ENCODE results near the gene MAP3K2. TPM values are rescaled to one million over a fixed set of nuclear protein-coding genes. Genes with fewer than 3 reads are reported as not detected.

The MAP3K2 gene
- total RNA-seq, 1 experiment from 2014 or later: 54.6 TPM

DNA sequence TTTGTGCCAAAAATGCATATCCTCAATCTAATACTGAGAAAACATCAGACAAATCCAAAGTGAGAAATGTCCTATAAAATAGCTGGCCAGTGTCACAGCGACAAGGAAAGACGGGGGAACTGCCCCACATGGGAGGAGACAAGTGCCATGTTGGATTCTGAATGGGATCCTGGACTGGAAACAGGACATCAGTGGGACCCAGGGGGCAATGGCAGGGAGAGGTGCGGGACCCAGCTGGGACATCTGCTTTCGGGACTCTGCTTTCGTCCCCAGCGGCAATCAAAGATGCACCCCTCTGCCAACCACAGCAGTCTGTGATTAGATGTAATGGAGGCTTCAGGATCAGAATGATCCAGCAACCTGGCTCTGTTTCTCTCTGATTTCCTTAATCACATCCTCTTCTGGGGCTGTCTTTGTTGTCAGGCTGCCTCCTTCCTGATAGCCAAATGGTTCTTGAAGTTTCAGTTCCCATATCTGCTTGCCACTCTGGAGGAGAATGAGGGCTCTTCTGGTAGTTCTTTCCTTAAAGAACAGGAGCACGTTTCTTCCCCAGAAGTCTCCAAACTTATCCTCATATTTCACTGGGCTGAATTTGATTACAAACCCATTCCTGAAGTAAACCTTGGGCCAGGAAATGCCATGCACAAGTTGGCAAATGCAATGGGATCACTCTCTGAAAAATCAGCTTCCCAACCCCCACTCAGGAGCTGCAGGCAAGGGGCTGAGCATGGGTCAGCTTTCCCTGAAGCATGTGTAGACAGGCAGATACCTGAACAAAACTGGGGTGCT lies 16.9 kb upstream of the MAP3K2 start:
- Histone ChIP-seq H3K9me3 (ENCODE audit: low read length) (no peaks in the 10 kb centered on the region), H3K4me1 (ENCODE audit: insufficient read depth, low read length) (peaks cover 35% of the 10 kb centered on the region), H3K9me2 (replicated peaks; ENCODE audit: low read length) (no peaks in the 10 kb centered on the region), H3K36me3 (ENCODE audit: low read depth, low read length) (no peaks in the 10 kb centered on the region), H3K9ac (ENCODE audit: low read length) (no peak overlapping the region), H2AFZ (ENCODE audit: low read length) (no peak overlapping the region), H4K20me1 (ENCODE audit: low read length) (no peaks in the 10 kb centered on the region), H3K79me2 (ENCODE audit: low read length) (no peaks in the 10 kb centered on the region), H3K4me2 (ENCODE audit: low read length) (no peak overlapping the region), H3F3A (ENCODE audit: low read length, unreplicated experiment) (no peaks in the 10 kb centered on the region), H3K27ac (ENCODE audit: low read length) (no peak overlapping the region), H3K4me3 (ENCODE audit: low read length) (no peak overlapping the region), H3K27me3 (ENCODE audit: low read length) (no peaks in the 10 kb centered on the region)
- POLR2A ChIA-PET (ENCODE audit: unreplicated experiment): no interaction called here
- TF ChIP-seq EZH2 (IDR thresholded peaks at IDR 0.05; ENCODE audit: low read length, unreplicated experiment) (no peak), EZH2phosphoT487 (IDR thresholded peaks at IDR 0.05; ENCODE audit: borderline replicate concordance, low read length) (no peak), CTCF (conservative IDR thresholded peaks at IDR 0.05; ENCODE audit: low read depth, low read length) (no peak)
- no TSS peak for BruUV-seq (replicated peaks)
- intact Hi-C loops (cut with micrococcal nuclease): no loop called here
- no peak for DNase-seq
- CTCF ChIA-PET: no interaction called here
- no peak for ATAC-seq

- Histone ChIP-seq H3K4me1 (ENCODE audit: insufficient read depth, low read length) (peaks cover 33% of the 10 kb centered on the region), H3K4me3 (ENCODE audit: low read length) (no peak overlapping the region), H3K9me2 (replicated peaks; ENCODE audit: low read length) (no peaks in the 10 kb centered on the region), H3K4me2 (ENCODE audit: low read length) (no peak overlapping the region), H3F3A (ENCODE audit: low read length, unreplicated experiment) (no peaks in the 10 kb centered on the region), H3K27ac (ENCODE audit: low read length) (no peak overlapping the region), H2AFZ (ENCODE audit: low read length) (no peak overlapping the region), H4K20me1 (ENCODE audit: low read length) (no peaks in the 10 kb centered on the region), H3K9me3 (ENCODE audit: low read length) (no peaks in the 10 kb centered on the region), H3K27me3 (ENCODE audit: low read length) (no peaks in the 10 kb centered on the region), H3K9ac (ENCODE audit: low read length) (no peak overlapping the region), H3K36me3 (ENCODE audit: low read depth, low read length) (no peaks in the 10 kb centered on the region), H3K79me2 (ENCODE audit: low read length) (no peaks in the 10 kb centered on the region)
- CTCF ChIA-PET: no interaction called here
- DNase-seq (no peak), ATAC-seq (no peak)
- POLR2A ChIA-PET (ENCODE audit: unreplicated experiment): no interaction called here
- no TSS peak for BruUV-seq (replicated peaks)
- intact Hi-C loops (cut with micrococcal nuclease): no loop called here
- TF ChIP-seq EZH2phosphoT487 (IDR thresholded peaks at IDR 0.05; ENCODE audit: borderline replicate concordance, low read length) (no peak), EZH2 (IDR thresholded peaks at IDR 0.05; ENCODE audit: low read length, unreplicated experiment) (no peak), CTCF (conservative IDR thresholded peaks at IDR 0.05; ENCODE audit: low read depth, low read length) (no peak)
Observed at GRCh38 chr2:127403460-127403859, 15.7 kb upstream of the MAP3K2 start.

Measured in PC-3 (cell line).